Dermis blood vessel endothelial cell (primary cell): Measurements from ENCODE around the gene ZRANB1. TPM values are rescaled to one million over a fixed set of nuclear protein-coding genes. Genes with fewer than 3 reads are reported as not detected.

Experiments used
- DNase-seq: peaks from one replicate; pipeline ENCODE4 v3.0.0; 2010
- total RNA-seq: library from RNA; depleted of rRNA; stranded (reverse); fragments of >200 nt; gene quantifications from 2 replicates; pipeline ENCODE4 v1.2.3, GENCODE V29; 2014

ZRANB1 gene
- total RNA-seq, 1 donor from 2014 or later, result 25.4 TPM

DNA sequence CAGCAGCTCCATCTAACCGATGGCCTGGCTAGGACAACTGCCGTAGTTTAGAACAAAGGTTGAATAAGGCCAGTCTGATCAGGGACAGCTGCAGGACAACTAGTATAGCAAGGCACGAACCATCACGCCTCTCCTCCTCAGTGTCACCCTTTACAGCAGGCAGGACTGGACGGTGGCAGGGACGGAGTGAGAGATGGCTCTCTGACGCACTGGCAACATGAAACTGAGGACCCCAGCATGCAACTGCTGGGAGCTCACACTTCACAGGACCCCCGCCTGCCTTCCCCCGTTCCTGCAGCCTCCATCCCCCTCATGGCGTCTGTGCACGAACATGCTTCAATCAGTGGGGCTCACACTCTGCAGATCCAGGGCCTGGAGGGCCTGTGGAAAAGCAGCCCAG lies 53.7 kb downstream of the ZRANB1 start:
- no peak for DNase-seq

DNA sequence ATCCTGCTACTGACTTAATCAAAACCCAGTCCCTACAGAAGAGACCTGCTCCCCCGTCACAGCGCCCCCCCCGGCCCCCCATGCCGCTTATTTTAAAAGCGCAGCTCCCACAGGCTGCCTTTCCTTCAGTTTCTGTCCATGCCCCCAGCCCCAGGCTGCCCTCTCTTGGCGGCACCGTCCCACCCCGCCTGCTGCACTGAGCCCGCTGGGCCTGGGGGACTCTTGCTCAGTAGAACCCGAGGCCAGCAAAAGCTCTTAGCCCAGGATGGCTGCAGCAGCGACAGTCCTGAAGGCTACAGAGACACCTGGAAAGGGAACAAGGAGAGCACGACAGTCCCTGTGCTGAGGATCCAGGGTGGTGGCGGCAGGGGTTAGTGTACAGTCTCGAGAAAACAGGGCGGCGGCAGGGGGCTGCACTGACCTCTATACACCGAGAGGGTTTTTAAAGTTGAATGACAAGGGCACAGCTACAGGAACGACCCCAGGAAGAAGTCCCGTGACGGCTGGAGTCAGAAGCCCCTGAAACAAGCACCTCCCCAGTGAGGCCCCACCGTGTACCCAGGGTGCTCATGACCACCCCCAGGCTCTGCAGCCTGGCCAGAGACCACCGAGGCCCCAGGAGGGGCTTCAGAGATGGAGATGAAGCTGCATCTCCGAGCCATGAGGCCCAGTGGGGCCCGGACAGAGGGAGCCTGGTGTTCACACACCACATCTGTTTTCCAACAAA lies 54.4 kb downstream of the ZRANB1 start:
- DNase-seq, result no peak

DNA sequence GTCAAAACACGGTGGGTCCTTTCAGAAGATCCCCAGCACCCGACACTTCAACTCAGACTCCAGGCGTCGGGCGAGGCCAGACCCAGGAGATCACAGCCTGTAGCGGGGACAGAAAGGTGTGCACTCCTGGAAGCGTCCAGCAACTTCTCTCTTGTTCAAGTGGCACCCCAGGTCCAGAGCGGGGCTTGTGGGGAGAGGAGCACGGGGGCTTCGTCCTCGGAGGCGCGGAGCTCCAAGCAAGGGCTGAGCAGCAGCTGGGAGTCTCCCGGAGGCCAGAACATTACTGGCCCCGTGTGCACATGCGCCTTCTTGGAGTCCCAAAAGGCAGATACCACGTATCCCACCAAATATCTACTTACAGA lies 54.9 kb downstream of the ZRANB1 start:
- DNase-seq, result no peak

DNA sequence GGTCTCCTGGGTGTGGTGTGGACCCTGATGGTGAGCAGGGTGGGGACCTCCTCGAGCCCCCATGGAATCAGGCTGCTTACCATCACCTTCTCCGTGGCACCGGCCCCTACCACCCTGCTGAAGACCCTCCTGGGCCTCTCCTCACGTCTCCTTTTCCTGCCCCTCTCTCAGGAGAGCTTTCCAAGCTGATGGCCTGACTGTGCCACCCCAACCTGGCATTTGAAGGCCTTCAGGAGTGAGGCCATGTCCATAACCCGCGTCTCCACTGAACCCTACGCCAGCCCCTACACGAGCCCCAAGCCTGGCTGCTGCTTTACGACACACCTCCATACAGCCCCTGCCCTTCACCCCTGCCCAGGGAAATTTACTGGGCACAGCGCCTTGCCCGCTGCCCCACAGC lies 55.4 kb downstream of the ZRANB1 start:
- no peak for DNase-seq

- no peak for DNase-seq
Measured at GRCh38 chr10:124997771-124998623, 56.1 kb downstream of the ZRANB1 start.

- no peak for DNase-seq
Measured at GRCh38 chr10:124998624-124999291, 56.8 kb downstream of the ZRANB1 start.

- peak; percentile 48 for DNase-seq
Measured at GRCh38 chr10:124999433-125000365, 57.8 kb downstream of the ZRANB1 start.

- no peak for DNase-seq
Measured at GRCh38 chr10:125000366-125001312, 58.7 kb downstream of the ZRANB1 start.

- no peak for DNase-seq
Measured at GRCh38 chr10:125001313-125002046, 59.6 kb downstream of the ZRANB1 start.

DNA sequence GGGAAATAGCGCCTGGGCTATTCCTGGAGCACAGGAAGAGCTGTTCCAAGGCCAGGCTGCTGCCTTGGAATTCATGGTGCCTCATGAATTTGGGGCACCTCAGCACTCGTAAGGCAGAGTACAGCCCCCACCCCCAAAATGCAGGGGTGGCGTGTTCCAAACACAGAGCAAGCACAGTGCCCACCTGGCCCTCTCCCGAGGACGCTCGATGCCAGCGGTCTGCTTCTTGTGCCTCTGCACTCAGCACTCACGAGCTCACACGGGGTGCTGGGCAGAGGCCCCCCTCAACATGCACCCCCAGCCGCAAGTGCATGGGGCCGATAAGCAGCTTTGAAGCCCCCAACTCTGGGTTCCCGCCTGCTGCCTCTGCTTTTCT lies 60.1 kb downstream of the ZRANB1 start:
- DNase-seq, result no peak

- DNase-seq, result no peak
Measured at GRCh38 chr10:125002423-125003145, 60.7 kb downstream of the ZRANB1 start.

DNA sequence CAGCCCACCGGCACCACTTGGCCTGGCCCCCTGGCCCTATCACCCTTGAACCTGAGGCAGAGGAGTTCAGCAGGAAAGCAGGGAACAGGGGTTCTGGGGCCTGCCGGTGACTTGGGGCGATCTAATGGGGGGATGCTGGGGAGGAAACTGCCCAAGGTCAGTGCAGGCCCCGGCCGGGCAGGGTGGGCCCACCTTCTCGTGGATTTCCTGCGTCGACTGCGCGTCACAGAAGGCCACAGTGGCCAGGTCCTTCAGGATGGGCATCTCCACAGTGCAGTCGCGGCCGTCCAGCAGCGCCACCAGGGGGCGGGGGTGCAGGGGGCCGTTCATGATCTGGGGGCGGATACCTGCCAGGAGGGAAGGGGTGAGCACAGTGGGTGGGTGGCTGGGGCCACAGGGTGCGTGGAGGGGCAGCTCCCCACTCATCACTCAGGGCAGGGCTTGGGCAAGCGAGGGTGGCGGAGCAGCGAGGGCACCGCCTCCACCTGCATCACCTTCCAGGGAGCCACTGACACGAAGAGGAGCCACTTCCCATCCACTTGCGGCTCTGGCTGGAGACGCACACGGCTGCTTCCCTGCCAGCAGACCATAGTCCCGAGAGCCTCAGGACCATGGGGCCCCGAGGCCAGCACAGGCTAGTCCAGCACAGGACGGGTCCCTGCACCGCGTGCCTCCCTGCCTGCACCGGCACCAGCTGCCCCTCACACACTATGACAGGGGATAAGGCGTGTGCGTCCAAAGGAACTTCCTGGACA lies 61.4 kb downstream of the ZRANB1 start:
- no peak for DNase-seq

DNA sequence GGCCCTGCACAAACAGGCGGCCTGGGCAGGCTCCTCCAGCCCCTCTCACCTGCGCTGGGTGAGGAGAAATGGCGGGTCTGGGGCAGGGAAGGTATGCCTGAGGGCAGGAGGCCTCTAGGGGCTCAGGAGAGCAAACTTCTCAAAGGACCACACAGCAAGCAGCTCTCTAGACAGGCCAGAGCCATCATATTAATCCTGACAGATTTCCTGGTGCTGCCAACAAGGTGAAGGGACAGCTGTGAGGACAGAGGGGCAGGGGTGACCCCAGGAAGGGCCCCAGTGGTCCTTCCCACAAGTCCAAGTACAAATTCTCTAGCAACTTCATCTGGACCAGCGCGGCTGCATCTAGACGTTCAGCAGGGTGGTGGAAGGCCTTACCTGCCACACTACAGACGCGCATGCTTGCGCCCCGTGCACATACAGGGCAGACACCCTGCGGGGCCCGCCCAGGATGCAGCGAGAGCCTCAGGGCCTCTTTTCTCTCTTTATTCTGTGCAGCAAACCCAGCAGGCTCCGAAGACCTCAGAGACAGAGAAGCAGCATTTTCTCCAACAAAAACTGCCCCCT lies 62.1 kb downstream of the ZRANB1 start:
- DNase-seq, result no peak

GRCh38 chr10:125004571-125005311 lies 62.8 kb downstream of the ZRANB1 start:
- no peak for DNase-seq

- no peak for DNase-seq
Measured at GRCh38 chr10:125005312-125006187, 63.6 kb downstream of the ZRANB1 start.

GRCh38 chr10:125006188-125006680 lies 64.3 kb downstream of the ZRANB1 start:
- no peak for DNase-seq
